ENCODE measurements around the gene PSMF1. TPM values are rescaled to one million over a fixed set of nuclear protein-coding genes. Genes with fewer than 3 reads are reported as not detected.

The PSMF1 gene
- total RNA-seq, 1 donor from 2014 or later = 131 TPM

GRCh38 chr20:1154226-1154625 lies 35.8 kb downstream of the PSMF1 start:
- Histone ChIP-seq H3K36me3 (peaks cover 48% of the 10 kb centered on the region), H3K4me1 (no peaks in the 10 kb centered on the region), H3K9me3 (no peaks in the 10 kb centered on the region), H3K27me3 (ENCODE audit: low read depth) (no peaks in the 10 kb centered on the region), H3K4me3 (no peak overlapping the region), H3K27ac (no peak overlapping the region)
- no peak for TF ChIP-seq CTCF (IDR thresholded peaks at IDR 0.05)
- intact Hi-C loops (cut with DNase I) = no loop called here
- DNase-seq (no peak), ATAC-seq (no peak)

- DNase-seq (no peak), ATAC-seq (no peak)
- TF ChIP-seq CTCF (IDR thresholded peaks at IDR 0.05) = no peak
- Histone ChIP-seq H3K27ac (no peak overlapping the region), H3K4me1 (no peaks in the 10 kb centered on the region), H3K36me3 (peaks cover 51% of the 10 kb centered on the region), H3K4me3 (no peak overlapping the region), H3K27me3 (ENCODE audit: low read depth) (no peaks in the 10 kb centered on the region), H3K9me3 (no peaks in the 10 kb centered on the region)
- intact Hi-C loops (cut with DNase I) = no loop called here
Observed at GRCh38 chr20:1154691-1155090, 36.3 kb downstream of the PSMF1 start.

GRCh38 chr20:1155342-1155741 lies 36.9 kb downstream of the PSMF1 start:
- ATAC-seq (no peak), DNase-seq (no peak)
- Histone ChIP-seq H3K4me1 (no peaks in the 10 kb centered on the region), H3K27me3 (ENCODE audit: low read depth) (no peaks in the 10 kb centered on the region), H3K4me3 (no peak overlapping the region), H3K27ac (no peak overlapping the region), H3K36me3 (peaks cover 58% of the 10 kb centered on the region), H3K9me3 (no peaks in the 10 kb centered on the region)
- intact Hi-C loops (cut with DNase I) = no loop called here
- TF ChIP-seq CTCF (IDR thresholded peaks at IDR 0.05) = no peak

- peaks cover 74% of the 10 kb centered on the region for H3K36me3 ChIP-seq
- H3K4me3 ChIP-seq = no peak overlapping the region
- H3K9me3 ChIP-seq = no peaks in the 10 kb centered on the region
- intact Hi-C loops (cut with DNase I) = no loop called here
- DNase-seq (no peak), ATAC-seq (no peak)
- H3K4me1 ChIP-seq = no peaks in the 10 kb centered on the region
- no peak for TF ChIP-seq CTCF (IDR thresholded peaks at IDR 0.05)
- no peaks in the 10 kb centered on the region for H3K27me3 ChIP-seq (ENCODE audit: low read depth)
- H3K27ac ChIP-seq = no peak overlapping the region
Observed at GRCh38 chr20:1160496-1160895, 42.1 kb downstream of the PSMF1 start.

GRCh38 chr20:1160991-1161390 lies 42.6 kb downstream of the PSMF1 start:
- no peak for TF ChIP-seq CTCF (IDR thresholded peaks at IDR 0.05)
- intact Hi-C loops (cut with DNase I) = no loop called here
- Histone ChIP-seq H3K4me3 (no peak overlapping the region), H3K36me3 (peaks cover 74% of the 10 kb centered on the region), H3K27ac (no peak overlapping the region), H3K27me3 (ENCODE audit: low read depth) (no peaks in the 10 kb centered on the region), H3K9me3 (no peaks in the 10 kb centered on the region), H3K4me1 (no peaks in the 10 kb centered on the region)
- ATAC-seq (no peak), DNase-seq (no peak)

- Histone ChIP-seq H3K27me3 (ENCODE audit: low read depth) (no peaks in the 10 kb centered on the region), H3K27ac (no peak overlapping the region), H3K36me3 (peaks cover 91% of the 10 kb centered on the region), H3K9me3 (no peaks in the 10 kb centered on the region), H3K4me1 (no peaks in the 10 kb centered on the region), H3K4me3 (no peak overlapping the region)
- TF ChIP-seq CTCF (IDR thresholded peaks at IDR 0.05) = no peak
- DNase-seq (no peak), ATAC-seq (no peak)
- intact Hi-C loops (cut with DNase I) = no loop called here
Observed at GRCh38 chr20:1163105-1163504, 44.7 kb downstream of the PSMF1 start.
